Suprapubic skin (tissue), 4 donors: ENCODE data around the gene C4orf54. TPM values are rescaled to one million over a fixed set of nuclear protein-coding genes. Genes with fewer than 3 reads are reported as not detected.

Source experiments
- DNase-seq, 2 donors: peaks; one replicate each; pipeline ENCODE4 v3.0.0-alpha.2; 2019; ENCODE audit warnings: low spot score in 2 of 2
- H3K27ac ChIP-seq: fragments of 200-600 bp; sonication (generic); one replicate; pipeline ENCODE4 v1.5.1; 2019
- H3K27me3 ChIP-seq: fragments of 200-600 bp; sonication (generic); one replicate; pipeline ENCODE4 v1.5.1; 2019
- H3K36me3 ChIP-seq: fragments of 200-600 bp; sonication (generic); one replicate; pipeline ENCODE4 v1.5.1; 2019
- H3K4me1 ChIP-seq: fragments of 200-600 bp; sonication (generic); one replicate; pipeline ENCODE4 v1.5.1; 2019
- H3K4me3 ChIP-seq: fragments of 200-600 bp; sonication (generic); one replicate; pipeline ENCODE4 v1.5.1; 2019; ENCODE audit warnings: mild to moderate bottlenecking
- H3K9me3 ChIP-seq: fragments of 200-600 bp; sonication (generic); one replicate; pipeline ENCODE4 v1.5.1; 2019
- EP300 ChIP-seq: sonication (generic); formaldehyde crosslinking; IDR thresholded peaks from one replicate; pipeline ENCODE4 v1.6.1; 2017; ENCODE audit warnings: antibody characterized with exemption
- POLR2A ChIP-seq, 2 donors: fragments of 450-650 bp; IDR thresholded peaks; one replicate each; pipeline ENCODE4 v1.6.1; 2017; ENCODE audit warnings: antibody characterized with exemption in 2 of 2, mild to moderate bottlenecking in 2 of 2, moderate library complexity in 2 of 2
- POLR2AphosphoS5 ChIP-seq, 3 donors: sonication (generic); formaldehyde crosslinking; IDR thresholded peaks; one replicate each; pipeline ENCODE4 v1.6.1; 2017; ENCODE audit warnings: antibody characterized with exemption in 3 of 3
- WGBS: methylation state at CpG from one replicate; pipeline ENCODE4 v1.1.5; 2018; 5-methylcytosine and 5-hydroxymethylcytosine counted together
- total RNA-seq, 4 donors: library from RNA; depleted of rRNA; stranded (reverse); fragments of >200 nt; gene quantifications; one replicate each; pipeline ENCODE4 v1.1.0, GENCODE V29; 2016
- TF ChIP-seq, protein P1 (sequence below), 2 donors: fragments of 200-600 bp in 1 of 2; fragments of 450-650 bp in 1 of 2; sonication (generic) in 1 of 2; IDR thresholded peaks; one replicate each; pipeline ENCODE4 v1.5.1; 2016 to 2019; ENCODE audit warnings: antibody characterized with exemption in 2 of 2, mild to moderate bottlenecking in 1 of 2, moderate library complexity in 1 of 2

The C4orf54 gene
- total RNA-seq, 4 donors from 2014 or later: not detected

DNA sequence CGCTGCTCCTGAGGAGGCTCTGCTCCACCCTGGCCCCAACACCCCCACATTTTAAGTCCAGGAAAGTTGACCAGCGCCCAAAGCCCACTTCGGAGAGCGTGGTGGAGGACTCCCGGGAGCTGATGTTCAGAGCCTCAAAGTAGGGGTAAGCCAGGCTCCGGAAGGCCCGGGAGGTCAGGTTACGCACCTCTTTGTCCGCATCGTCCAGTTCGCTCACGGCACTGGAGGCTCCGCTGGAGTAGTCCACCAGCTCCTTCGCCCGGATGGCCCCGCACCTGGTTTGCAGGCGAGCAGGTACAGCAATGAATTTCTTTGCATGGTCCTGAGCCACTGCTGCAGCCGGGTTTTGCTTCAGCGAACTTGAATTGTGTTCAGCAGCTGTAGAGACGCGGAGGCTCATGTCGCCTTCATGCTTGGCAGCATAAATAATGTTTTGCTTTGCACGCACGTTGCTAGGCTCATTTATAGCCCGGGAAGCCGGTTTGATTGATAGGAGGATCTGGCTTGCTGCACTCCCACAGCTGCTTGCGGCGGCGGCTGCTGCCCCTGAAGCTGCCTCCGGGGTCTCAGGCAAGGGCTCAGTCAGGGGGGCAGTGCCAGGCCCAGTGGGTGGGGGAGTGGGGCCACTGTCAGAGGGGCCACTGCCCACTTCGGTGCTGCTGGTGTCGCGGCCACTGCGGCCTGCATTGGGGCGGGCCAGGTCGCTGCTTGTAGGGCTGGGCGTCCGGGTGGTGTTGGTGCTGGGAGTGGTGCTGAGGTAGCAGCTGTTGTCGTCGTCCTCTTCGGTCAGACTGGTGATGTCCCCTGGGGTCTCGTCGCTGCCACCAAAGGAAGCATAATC lies 4.8 kb downstream of the C4orf54 start:
- Histone ChIP-seq H3K4me3 (no peak overlapping the region), H3K4me1 (peaks cover 5% of the 10 kb centered on the region), H3K27ac (no peak overlapping the region), H3K36me3 (no peaks in the 10 kb centered on the region), H3K27me3 (peaks cover 2% of the 10 kb centered on the region), H3K9me3 (no peaks in the 10 kb centered on the region)
- 95% methylated on average over 35 of the region's 43 CpGs for WGBS
- TF ChIP-seq POLR2A (IDR thresholded peaks at IDR 0.05): no peak
- TF ChIP-seq POLR2AphosphoS5 (IDR thresholded peaks at IDR 0.05): no peak
- no peak for TF ChIP-seq EP300
- DNase-seq: no peak

DNA sequence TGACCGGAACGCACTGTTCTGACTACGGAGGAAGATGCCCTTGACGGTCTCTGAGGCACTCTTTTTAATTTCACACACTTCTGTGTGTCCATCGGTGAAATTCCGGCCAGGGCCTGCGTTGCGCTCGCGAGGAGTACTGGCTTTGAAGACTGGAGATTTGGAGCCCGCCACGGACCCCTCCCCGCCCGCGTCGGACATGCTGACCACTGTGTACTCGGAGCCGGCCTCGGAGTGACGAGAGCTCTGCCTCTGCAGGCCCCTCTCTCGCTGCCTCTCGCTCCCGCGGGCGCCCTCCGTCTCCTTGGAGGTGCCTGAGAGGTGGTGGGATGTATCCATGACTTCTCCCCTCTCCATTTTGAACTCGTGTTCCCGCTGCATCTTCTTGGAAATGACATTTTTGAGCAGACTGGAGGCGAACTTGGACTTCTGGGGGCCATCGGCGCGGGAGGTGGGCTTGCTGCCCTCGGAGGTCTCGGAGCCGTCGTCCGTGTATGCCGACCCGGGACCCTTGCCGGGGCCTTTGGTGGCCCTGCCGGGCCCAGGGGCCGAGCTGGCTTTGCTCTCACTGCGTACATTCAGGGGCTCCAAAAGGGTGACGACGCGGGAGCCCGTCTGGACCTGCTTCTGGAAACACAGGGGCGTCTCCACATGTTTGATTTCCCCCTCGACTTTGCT lies 5.7 kb downstream of the C4orf54 start:
- H3K4me3 ChIP-seq: no peak overlapping the region
- TF ChIP-seq, protein P1, sequence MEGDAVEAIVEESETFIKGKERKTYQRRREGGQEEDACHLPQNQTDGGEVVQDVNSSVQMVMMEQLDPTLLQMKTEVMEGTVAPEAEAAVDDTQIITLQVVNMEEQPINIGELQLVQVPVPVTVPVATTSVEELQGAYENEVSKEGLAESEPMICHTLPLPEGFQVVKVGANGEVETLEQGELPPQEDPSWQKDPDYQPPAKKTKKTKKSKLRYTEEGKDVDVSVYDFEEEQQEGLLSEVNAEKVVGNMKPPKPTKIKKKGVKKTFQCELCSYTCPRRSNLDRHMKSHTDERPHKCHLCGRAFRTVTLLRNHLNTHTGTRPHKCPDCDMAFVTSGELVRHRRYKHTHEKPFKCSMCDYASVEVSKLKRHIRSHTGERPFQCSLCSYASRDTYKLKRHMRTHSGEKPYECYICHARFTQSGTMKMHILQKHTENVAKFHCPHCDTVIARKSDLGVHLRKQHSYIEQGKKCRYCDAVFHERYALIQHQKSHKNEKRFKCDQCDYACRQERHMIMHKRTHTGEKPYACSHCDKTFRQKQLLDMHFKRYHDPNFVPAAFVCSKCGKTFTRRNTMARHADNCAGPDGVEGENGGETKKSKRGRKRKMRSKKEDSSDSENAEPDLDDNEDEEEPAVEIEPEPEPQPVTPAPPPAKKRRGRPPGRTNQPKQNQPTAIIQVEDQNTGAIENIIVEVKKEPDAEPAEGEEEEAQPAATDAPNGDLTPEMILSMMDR (IDR thresholded peaks at IDR 0.05): no peak
- TF ChIP-seq EP300 (no peak), POLR2AphosphoS5 (IDR thresholded peaks at IDR 0.05) (no peak), POLR2A (IDR thresholded peaks at IDR 0.05) (no peak)
- peaks cover 2% of the 10 kb centered on the region for H3K27me3 ChIP-seq
- H3K27ac ChIP-seq: no peak overlapping the region
- H3K4me1 ChIP-seq: peaks cover 5% of the 10 kb centered on the region
- no peak for DNase-seq
- no peaks in the 10 kb centered on the region for H3K9me3 ChIP-seq
- H3K36me3 ChIP-seq: no peaks in the 10 kb centered on the region
- 97% methylated on average over 41 of the region's 49 CpGs for WGBS

DNA sequence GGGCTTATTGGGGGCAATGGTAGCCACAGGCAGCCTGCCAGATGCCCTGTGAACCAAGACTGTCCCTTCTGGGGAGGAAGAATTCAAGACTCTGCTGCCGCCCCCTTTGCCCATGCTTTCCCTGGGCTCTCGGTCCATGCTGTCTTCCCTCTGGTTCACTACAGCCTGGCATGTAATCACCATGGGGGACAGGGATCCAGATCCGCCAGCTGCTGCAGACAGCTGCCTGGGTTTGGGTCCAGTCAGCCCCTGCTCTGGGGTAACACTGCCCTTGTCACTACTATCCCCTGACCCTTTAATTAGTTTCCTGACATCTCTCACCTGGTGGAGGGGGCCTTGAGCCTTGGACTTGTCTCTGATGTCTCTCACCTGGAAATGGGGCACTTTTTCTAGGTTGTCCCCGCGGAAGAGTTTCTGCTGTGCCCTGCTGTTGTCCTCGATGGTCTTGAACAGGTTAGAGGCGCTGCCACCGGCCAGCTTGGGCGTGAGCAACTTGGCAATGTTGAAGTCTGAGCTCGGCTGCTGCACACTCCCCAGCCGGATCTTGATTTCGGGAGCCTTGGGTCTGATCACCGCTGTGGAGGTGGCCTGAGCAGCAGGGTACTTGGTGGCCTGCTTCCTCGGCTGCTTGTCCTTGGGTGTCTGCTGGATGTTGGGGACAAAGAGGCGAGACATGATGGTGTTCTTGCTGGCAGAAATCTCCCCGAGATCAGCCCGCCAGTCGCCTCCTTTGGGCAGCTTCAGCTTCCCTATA lies 6.4 kb downstream of the C4orf54 start:
- no peak for DNase-seq
- H3K27ac ChIP-seq: no peak overlapping the region
- WGBS: 93% methylated on average over 14 of the region's 18 CpGs
- H3K36me3 ChIP-seq: no peaks in the 10 kb centered on the region
- no peak overlapping the region for H3K4me3 ChIP-seq
- no peak for TF ChIP-seq EP300
- peaks cover 2% of the 10 kb centered on the region for H3K27me3 ChIP-seq
- H3K4me1 ChIP-seq: peaks cover 5% of the 10 kb centered on the region
- no peaks in the 10 kb centered on the region for H3K9me3 ChIP-seq

DNA sequence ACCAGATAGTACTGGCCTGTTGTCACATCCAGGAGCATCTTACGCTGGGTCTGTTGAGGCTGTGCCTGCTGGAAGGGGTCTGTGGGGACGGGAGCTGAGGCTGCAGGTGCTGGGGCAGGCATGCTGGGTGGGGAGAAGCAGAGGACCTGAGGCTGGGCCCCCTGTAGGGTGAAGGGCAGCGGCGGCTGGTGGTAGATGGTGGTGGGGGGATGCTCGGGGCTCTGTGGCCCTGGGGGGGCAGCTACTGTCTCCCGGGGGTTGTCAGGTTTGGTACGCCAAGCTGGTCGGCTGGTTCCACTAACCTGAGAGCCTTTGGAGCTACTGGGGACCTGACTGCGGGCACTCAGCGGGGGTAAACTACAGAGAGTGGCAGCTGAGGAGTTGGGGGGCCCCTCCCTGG lies 7.8 kb downstream of the C4orf54 start:
- Histone ChIP-seq H3K27ac (no peak overlapping the region), H3K36me3 (no peaks in the 10 kb centered on the region), H3K27me3 (peaks cover 2% of the 10 kb centered on the region), H3K4me3 (no peak overlapping the region), H3K9me3 (no peaks in the 10 kb centered on the region), H3K4me1 (no peaks in the 10 kb centered on the region)
- no peak for DNase-seq
- TF ChIP-seq, protein P1 (IDR thresholded peaks at IDR 0.05): no peak
- no peak for TF ChIP-seq POLR2AphosphoS5 (IDR thresholded peaks at IDR 0.05)
- TF ChIP-seq EP300: no peak
- TF ChIP-seq POLR2A (IDR thresholded peaks at IDR 0.05): no peak
- WGBS: 90% methylated on average over 10 of the region's 10 CpGs

DNA sequence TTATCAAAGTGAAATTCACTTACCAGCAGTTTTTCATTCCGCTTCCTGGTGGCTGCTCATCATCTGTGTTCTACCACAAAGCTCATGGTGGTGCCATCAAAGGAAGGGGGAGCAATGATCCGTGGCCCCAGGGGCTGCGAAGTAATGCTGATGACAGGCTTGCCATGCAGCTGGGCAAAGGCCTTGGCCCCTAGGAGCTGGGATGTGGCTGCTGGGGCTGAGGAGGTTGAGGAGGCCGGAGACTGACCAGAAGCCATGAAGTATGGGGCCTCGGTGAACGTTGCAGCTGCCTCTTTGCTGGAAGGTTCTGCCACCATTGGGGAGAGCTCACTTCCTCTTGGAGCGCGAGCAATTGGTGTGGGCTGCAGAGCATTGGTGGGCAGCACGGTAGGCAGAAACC lies 8.4 kb downstream of the C4orf54 start:
- H3K9me3 ChIP-seq: no peaks in the 10 kb centered on the region
- DNase-seq: no peak
- TF ChIP-seq, protein P1 (IDR thresholded peaks at IDR 0.05): no peak
- TF ChIP-seq POLR2A (IDR thresholded peaks at IDR 0.05): no peak
- no peak overlapping the region for H3K27ac ChIP-seq
- no peaks in the 10 kb centered on the region for H3K4me1 ChIP-seq
- H3K27me3 ChIP-seq: peaks cover 2% of the 10 kb centered on the region
- no peaks in the 10 kb centered on the region for H3K36me3 ChIP-seq
- WGBS: 88% methylated on average over 6 of the region's 9 CpGs
- no peak overlapping the region for H3K4me3 ChIP-seq

DNA sequence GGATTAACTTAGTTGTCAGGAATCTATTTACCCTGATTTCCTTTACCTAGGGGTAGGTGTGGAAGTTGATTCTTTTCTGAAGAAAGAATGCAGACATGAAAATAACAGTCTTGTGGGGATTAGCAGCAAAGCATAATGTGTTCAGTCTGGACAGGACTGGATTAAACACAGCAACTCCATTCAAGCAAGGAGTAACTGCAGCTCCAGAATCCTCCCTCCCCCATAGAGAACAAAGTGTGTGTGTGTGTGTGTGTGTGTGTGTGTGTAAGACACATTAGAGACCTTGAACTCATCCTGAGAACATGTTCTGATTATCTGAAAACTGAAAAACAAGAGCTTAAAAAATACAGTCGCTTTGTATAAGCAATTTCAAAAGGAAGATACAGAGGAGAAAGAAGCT lies 9.3 kb downstream of the C4orf54 start:
- Histone ChIP-seq H3K27ac (no peak overlapping the region), H3K9me3 (no peaks in the 10 kb centered on the region), H3K36me3 (no peaks in the 10 kb centered on the region), H3K27me3 (peaks cover 2% of the 10 kb centered on the region), H3K4me1 (no peaks in the 10 kb centered on the region), H3K4me3 (no peak overlapping the region)
- DNase-seq: no peak
- TF ChIP-seq EP300: no peak
- TF ChIP-seq, protein P1 (IDR thresholded peaks at IDR 0.05): no peak
- TF ChIP-seq POLR2A (IDR thresholded peaks at IDR 0.05): no peak
- TF ChIP-seq POLR2AphosphoS5 (IDR thresholded peaks at IDR 0.05): no peak
- 76% methylated on average over 1 of the region's 1 CpG for WGBS
